Erythroblast (primary cell): ENCODE results near the gene SRRM3.
"Not testable (repeated sequence)": the region's sequence is repeated elsewhere in the genome, so short reads cannot be mapped to it uniquely, and the experiment has no call there.

Experiments
- GATA1 ChIP-seq: IDR thresholded peaks from 2 replicates; pipeline ENCODE4 v1.6.1; 2011; ENCODE audit warnings: low read depth, mild to moderate bottlenecking, control low read depth, low read length, moderate library complexity
- POLR2A ChIP-seq: IDR thresholded peaks from 2 replicates; pipeline ENCODE4 v1.6.1; 2011; ENCODE audit warnings: mild to moderate bottlenecking, low read length

DNA sequence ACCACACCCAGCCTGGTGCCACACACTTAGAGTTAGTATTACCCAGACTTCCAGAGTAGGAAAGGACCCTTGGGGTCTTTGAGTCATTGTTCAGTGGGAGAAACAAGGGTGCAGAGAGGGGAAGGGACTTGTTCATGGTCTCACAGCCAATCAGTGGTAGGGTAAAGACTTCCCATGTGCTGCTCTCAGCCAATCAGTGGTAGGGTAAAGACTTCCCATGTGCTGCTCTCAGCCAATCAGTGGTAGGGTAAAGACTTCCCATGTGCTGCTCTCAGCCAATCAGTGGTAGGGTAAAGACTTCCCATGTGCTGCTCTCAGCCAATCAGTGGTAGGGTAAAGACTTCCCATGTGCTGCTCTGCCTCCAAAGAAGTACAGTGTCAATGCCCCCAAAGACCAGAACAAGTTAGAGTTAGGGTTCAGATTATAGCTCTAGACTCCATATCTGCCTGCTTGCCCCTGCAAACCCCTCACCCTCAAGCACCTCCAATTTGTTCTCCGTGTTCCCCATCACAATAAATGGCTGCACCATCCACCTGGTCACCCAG lies 25.3 kb downstream of the SRRM3 start:
- TF ChIP-seq POLR2A, GATA1: not testable (repeated sequence)
